Stimulated activated naive CD4-positive, alpha-beta T cell (primary cell): ENCODE results near the gene TRAPPC12.
A peak's percentile ranks its signal among the peaks of the same experiment; 100 is the strongest.
"Not testable (repeated sequence)": the region's sequence is repeated elsewhere in the genome, so short reads cannot be mapped to it uniquely, and the experiment has no call there.

ENCODE experiments used
- DNase-seq, 6 experiments: peaks; one replicate each; lab custom pipeline; 2025; lab: John Stamatoyannopoulos, UW

TRAPPC12 gene

DNA sequence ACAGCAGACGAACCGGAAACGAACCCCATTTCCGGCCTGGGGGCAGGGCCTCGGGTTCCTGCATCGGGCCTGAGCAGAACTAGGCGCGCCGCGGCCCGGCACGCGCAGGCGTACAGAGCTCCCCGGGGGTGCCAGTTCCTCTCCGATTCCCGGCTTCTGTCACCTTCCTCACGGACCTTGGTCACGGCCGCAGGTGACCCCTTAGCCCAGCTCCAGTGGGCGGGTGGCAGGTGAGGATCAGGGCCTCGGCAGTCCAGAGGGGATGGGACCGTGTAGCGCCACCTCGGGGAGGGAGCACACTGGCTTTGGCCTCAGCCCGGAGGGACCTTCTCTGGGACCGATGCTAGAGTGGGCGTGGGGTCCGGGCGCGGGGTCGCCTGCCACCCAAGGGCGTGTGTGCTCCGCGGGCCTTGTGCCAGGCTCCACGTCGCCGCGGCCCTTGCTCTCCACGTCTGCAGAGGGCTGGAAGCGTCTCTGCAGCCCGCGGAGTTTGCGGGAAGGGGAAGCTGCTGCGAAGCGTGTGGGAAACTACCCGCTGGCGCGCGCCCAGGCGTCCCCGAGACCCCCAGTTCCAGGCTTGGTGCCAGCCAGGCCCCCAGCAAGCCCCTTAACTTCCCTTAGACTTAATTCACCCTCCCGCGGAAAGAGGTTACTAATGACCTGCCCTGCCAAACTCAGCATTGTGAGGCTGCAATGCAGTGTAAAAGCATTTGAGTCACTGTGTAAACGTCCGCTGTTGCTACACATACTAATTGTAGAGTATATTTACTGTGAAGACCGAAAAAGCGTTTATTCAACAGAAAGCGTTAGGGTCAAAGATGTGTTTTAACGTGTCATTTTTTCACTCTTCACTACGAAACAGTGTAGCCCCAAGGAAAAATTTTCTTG is at the start of gene TRAPPC12:
TRAPPC12 (plus strand) TSS at position 48 of the 888 bp plus-strand sequence. CDS start 7,930 bp downstream, outside the sequence.
- peak; percentile 86 to 91 (median 89) for DNase-seq

- no peak for DNase-seq
Measured at GRCh38 chr2:3332133-3332532, 47.4 kb upstream of the TRAPPC12 start.

DNA sequence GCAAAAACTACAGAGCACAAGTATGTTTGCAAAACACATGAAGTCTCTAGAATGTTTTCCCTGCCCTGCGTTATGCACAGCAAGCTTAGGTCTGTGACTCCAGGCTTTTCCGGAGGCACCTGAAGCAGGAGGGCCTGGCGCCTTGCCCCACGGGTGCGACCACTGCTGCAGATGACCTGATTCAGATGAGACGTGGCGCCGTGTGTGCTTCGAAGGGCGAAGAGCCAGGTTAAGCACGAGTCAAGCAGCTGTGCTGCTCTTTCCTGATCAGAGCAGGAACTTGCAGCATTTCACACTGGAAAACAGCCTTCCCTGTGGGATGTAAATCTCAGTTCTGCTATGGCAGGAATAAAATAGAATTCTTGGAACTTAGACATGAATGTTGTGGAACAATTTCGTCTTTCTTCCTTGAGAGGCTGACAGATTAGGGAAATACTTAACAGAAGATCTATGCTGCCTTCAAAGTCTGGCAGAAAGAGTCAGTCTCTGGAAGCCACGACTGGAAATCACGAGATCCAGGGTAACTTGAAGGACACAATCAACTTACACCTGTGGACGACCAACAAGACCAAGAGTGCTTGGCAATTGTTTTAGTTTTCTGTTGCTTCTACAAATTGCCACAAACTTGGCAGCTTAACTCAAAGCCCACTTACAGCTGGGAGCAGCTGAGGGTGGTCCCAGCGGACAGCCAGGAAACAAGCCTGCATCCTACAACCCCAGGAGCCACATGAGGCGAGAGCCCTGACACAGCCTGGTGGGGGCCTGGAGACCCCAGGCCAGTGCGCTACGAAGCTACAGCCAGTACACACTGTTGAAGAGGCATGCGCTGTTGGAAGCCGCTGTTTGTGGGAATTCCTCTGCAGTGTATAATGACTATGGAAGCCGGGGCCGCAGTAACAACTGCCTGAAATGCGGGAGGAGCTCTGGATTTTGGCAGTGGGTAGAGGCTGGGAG is 44.8 kb upstream of the TRAPPC12 start:
- DNase-seq = no peak

DNA sequence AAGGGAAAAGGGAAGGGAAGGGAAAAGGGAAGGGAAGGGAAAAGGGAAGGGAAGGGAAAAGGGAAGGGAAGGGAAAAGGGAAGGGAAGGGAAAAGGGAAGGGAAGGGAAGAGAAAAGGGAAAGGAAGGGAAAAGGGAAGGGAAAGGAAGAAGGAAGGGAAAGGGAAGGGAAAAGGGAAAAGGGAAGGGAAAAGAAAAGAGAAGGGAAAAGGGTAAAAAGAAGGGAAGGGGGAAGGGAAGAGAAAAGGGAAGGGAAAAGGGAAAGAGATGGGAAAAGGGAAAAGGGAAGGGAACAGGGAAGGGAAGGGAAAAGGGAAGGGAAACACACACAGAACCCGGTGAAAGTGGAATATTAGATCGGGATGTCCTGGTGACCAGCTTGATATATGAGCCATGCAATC is 42.6 kb upstream of the TRAPPC12 start:
- DNase-seq = no peak

DNA sequence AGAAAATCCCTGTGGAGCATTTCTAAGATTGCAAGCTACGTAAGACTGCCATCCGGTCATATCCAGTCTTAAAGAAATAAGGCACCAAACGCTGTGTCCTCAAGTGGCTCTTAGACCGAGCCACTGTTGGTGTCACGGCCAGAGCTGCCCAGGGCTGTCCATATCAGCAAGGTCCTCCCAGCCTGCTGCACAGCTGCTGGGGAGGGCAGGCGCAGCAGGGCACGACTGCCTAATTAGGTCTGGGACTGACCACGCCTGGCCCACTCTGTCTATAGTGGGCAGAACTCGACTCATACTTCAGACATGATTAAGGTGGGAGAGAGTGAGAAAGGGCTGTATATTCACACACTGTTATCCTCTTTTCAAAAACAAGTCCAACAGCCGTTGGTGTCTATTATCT is 41.2 kb upstream of the TRAPPC12 start:
- DNase-seq = no peak

- DNase-seq = no peak
Measured at GRCh38 chr2:3340144-3340543, 39.4 kb upstream of the TRAPPC12 start.

GRCh38 chr2:3341336-3341735 is 38.2 kb upstream of the TRAPPC12 start:
- DNase-seq = no peak

GRCh38 chr2:3342324-3342723 is 37.2 kb upstream of the TRAPPC12 start:
- DNase-seq = no peak

DNA sequence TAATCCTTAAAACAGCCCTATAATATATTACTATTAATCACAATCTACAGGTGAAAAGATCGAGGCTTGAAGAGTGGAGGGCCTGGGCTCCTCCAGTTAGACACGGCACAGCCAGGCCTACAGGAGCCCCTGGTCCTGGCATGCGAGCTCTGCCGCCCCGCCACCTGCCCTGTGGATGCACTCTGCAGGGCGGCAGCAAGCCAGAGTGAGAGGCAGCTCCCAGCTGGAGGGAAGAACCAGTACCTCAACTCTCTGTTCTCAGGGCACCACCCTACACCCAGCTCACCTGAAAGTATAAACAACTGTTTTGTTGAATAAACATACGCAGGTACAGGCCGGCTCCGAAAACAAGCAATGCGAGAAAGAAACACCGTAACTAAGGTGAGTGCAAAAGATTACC is 36.5 kb upstream of the TRAPPC12 start:
- no peak for DNase-seq

GRCh38 chr2:3344897-3345296 is 34.6 kb upstream of the TRAPPC12 start:
- no peak for DNase-seq

DNA sequence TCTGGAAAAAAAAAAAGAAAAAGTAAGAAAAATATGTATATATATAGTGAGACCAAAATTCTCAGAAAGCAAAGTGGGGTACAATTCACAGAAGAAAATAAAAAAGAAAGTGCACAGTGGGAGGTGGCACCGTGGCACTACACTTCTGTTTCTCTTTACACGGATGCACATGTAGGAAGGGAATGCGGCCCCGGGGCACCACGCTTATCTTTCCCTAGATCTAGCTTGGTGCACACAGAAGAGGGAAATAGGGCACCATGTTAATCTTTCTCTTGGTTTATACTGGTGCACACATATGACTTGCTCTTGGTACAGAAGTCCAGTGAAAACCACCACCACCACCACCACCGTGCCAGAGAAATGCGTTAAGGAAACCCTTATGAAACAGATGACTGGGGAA is 33.9 kb upstream of the TRAPPC12 start:
- DNase-seq = no peak

- no peak for DNase-seq
Measured at GRCh38 chr2:3348767-3349166, 30.7 kb upstream of the TRAPPC12 start.

GRCh38 chr2:3349211-3349693 is 30.2 kb upstream of the TRAPPC12 start:
- no peak for DNase-seq

DNA sequence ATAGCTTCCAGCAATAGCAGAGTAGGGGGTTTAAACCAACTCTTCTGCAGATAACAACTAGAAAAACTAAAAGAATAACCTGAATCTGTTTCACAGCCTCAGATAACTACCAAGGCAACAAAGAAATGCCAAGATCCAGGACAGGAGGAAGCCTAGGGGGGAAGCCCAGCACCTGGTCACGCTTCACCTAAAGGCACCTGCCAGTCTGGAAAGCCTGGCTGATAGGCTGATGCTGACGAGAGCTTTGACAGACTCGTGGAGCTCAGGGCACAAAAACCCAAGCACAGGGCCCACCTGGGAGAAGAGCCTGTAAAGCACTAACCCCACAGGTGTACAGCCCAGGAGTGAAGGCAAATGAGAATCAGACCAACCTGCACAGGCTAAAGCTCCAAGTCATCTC is 24.5 kb upstream of the TRAPPC12 start:
- DNase-seq = no peak

DNA sequence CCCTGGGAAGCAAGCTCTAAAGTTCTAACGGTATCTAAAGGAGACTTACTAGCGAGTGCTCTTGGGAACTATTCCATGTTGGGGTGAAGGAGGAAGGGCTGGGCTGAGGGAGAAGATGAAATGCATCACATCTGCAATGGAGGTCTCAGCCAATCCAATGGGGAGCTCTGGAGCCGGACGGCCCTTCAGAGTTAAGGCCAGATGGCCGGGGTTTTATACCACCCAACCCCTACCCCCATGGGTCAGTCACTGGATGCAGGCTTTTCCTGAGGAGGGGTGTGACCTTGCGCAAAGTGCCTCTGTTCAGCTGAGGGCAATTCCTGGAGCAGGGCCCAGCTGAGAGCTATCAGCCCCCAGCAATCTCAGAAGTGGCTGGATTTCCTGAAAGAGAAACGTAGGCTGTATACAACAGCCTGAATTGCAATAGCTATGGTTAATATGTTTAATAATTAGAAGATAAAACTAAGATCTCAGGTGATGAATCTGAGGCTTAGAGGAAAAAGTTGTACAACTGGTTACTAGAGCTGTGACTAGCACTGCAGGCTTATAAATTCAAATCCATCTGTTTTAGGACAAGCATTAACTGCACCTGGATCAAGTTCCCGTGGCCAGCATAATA is 23.4 kb upstream of the TRAPPC12 start:
- DNase-seq = no peak

DNA sequence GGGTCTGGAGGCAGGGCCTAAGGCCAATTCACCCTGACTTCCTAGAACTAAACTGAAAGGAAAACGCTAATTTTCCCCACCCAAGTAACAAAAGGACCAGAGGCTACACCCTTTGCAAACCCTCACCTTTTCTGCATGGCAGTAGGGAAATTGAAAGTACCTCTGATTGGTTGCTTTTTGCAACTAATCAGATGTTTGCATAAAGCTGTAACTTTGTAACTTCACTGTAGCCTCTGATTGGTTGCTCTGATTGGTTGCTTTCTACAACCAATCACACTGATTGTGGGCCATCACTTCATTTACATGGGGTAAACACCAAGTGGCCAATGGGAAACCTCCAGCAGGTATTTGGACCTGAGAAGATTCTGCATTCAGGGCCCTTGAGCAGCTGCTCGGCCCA is 22.7 kb upstream of the TRAPPC12 start:
- DNase-seq = no peak

DNA sequence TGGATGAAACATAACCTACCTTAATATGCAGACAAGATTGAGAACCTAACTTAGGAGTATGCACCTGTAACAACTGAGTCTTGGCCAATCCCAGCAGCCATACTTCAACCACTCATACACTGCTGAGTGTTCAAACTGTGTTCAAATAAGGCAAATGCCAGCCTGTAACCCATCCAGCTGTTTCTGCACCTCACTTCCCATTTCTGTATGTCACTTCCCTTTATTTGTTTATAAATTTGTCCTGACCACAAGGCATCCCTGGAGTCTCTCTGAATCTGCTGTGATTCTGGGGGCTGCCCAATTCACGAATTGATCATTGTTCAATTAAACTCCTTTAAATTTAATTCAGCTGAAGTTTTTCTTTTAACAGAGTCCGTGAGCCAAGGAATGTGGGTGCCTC is 22.0 kb upstream of the TRAPPC12 start:
- DNase-seq = not testable (repeated sequence)

DNA sequence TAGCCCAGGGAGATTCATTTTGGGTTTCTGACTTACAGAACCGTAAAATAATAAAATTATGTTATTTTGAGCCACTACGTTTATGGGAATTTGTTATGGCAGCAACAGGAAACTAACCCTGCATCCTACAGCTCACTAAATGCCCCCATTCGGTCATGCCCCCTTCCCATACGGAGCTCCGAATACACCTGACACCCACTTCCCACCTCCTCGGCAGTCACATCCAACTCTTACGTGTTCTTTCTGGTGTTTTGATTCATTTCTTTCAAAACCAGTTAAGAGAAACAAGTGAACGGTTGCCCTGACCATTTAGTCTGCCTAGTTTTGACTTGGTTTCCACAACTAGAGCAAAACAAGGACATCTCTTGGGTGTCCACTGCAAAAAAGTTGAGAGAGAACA is 21.6 kb upstream of the TRAPPC12 start:
- no peak for DNase-seq

DNA sequence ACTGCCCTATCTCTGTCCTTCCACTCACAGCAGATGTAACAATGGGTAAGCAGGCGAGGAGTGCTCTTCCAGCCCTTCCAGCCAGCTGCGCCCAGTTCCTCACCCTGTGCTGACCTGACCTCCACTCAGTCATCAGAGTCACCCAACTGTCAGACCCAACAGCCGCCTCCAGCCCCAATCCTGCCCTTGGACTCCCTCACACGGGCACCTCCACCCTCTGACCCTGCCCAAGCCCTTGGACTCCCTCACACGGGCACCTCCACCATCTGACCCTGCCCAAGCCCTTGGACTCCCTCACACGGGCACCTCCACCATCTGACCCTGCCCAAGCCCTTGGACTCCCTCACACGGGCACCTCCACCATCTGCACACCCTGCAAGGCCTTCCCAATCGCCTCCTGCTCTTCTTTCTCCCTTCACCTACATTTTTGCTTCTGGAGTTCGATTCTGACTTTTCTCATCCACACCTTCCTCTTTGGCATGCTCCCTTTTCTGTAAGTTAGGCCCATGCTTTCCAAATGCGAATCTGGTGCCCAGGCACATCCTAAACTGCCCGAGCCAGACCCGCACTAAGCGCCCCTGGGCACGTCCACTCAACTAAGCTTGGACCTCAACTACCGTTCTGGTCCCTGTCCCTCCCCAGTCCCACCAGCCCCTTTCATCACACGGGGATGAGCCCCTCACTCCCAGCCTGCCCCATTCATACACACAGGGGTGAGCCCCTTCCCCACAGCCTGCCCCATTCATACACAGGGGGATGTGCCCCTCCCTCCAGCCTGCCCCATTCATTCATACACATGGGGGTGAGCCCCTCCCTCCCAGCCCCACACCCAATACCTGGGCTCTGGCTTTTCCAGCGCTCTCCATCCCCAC is 17.7 kb upstream of the TRAPPC12 start:
- no peak for DNase-seq

DNA sequence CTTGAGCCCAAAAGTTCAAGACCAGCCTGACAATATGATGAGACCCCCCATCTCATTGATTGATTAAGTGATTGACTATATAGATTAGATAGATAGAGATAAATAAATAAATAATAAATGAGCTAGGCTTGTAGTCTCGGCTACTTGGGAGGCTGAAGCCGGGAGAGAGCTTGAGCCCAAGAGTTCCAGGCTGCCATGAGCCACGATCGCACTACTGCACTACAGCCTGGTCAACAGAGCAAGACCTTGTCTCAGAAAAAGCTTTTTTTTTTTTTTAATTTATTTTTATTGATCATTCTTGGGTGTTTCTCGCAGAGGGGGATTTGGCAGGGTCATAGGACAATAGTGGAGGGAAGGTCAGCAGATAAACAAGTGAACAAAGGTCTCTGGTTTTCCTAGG is 14.3 kb upstream of the TRAPPC12 start:
- no peak for DNase-seq

- no peak for DNase-seq
Measured at GRCh38 chr2:3368261-3368722, 11.2 kb upstream of the TRAPPC12 start.
